SK-N-SH (cell line): ENCODE measurements around the gene PLEKHA8. TPM values are rescaled to one million over a fixed set of nuclear protein-coding genes. Genes with fewer than 3 reads are reported as not detected.

Experiments
- CTCF ChIA-PET: fragments of 300-600, 350-600 bp; formaldehyde crosslinking; extraction: SDS; loops from one replicate; lab custom pipeline; 2021; lab: Yijun Ruan, JAX
- POLR2A ChIA-PET: fragments of 350-600 bp; sonication (Branson Sonifier 250); formaldehyde crosslinking; extraction: SDS; loops from one replicate; lab custom pipeline; 2020; ENCODE audit warnings: antibody characterized with exemption, inconsistent platforms; lab: Yijun Ruan, JAX
- DNase-seq: peaks from one replicate; pipeline ENCODE4 v3.0.0; 2012
- H2AFZ ChIP-seq: fragments of 200-600 bp; sonication (generic); 2 replicates; pipeline ENCODE4 v1.8.1; 2016; ENCODE audit warnings: antibody characterized with exemption, mild to moderate bottlenecking, low read depth
- H3F3A ChIP-seq: fragments of 200-600 bp; sonication (generic); replicated peaks from 2 replicates; pipeline ENCODE3; 2016; ENCODE audit warnings: antibody characterized with exemption, mild to moderate bottlenecking; ENCODE audit not compliant: insufficient read depth
- H3K27ac ChIP-seq, 2 experiments: fragments of 200-500 bp in 1 of 2; fragments of 200-600 bp in 1 of 2; sonication (Bioruptor generic) in 1 of 2; sonication (generic), shearing (Covaris generic) in 1 of 2; 2 replicates each; pipeline versions ENCODE4 v1.5.1 to v1.6.1; 2014 to 2016; ENCODE audit warnings: low read depth in 2 of 2, inconsistent platforms in 1 of 2, low read length in 1 of 2, mild to moderate bottlenecking in 1 of 2, mixed read lengths in 1 of 2
- H3K27me3 ChIP-seq: fragments of 200-600 bp; sonication (generic), shearing (Covaris generic); 2 replicates; pipeline ENCODE4 v1.6.1; 2016; ENCODE audit warnings: mixed run types; ENCODE audit not compliant: insufficient read depth
- H3K36me3 ChIP-seq, 2 experiments: fragments of 200-500 bp in 1 of 2; fragments of 200-600 bp in 1 of 2; sonication (Bioruptor generic) in 1 of 2; sonication (generic) in 1 of 2; replicated peaks in 1 of 2; 2 replicates each; pipeline versions ENCODE3 to v1.5.1; 2014 to 2016; ENCODE audit warnings: low read length in 1 of 2, mild to moderate bottlenecking in 1 of 2; ENCODE audit not compliant: insufficient read depth in 2 of 2, control insufficient read depth in 1 of 2
- H3K4me1 ChIP-seq, 2 experiments: fragments of 200-500 bp in 1 of 2; fragments of 200-600 bp in 1 of 2; sonication (Bioruptor generic) in 1 of 2; sonication (generic), shearing (Covaris generic) in 1 of 2; 2 replicates each; pipeline versions ENCODE4 v1.5.1 to v1.6.1; 2014 to 2016; ENCODE audit warnings: low read depth in 1 of 2, low read length in 1 of 2, mixed run types in 1 of 2; ENCODE audit not compliant: insufficient read depth in 2 of 2, control insufficient read depth in 1 of 2
- H3K4me2 ChIP-seq: fragments of 200-600 bp; sonication (generic), shearing (Covaris generic); 2 replicates; pipeline ENCODE4 v1.6.1; 2017; ENCODE audit warnings: mixed run types
- H3K4me3 ChIP-seq, 2 experiments: fragments of 200-500 bp in 1 of 2; fragments of 200-600 bp in 1 of 2; sonication (Bioruptor generic) in 1 of 2; sonication (generic), shearing (Covaris generic) in 1 of 2; 2 replicates each; pipeline versions ENCODE4 v1.5.1 to v1.8.1; 2014 to 2016; ENCODE audit warnings: low read depth in 2 of 2, inconsistent platforms in 1 of 2, low read length in 1 of 2, mild to moderate bottlenecking in 1 of 2, mixed read lengths in 1 of 2, moderate library complexity in 1 of 2
- H3K79me2 ChIP-seq: fragments of 200-600 bp; sonication (generic); 2 replicates; pipeline ENCODE4 v1.8.1; 2017; ENCODE audit warnings: mild to moderate bottlenecking; ENCODE audit not compliant: insufficient read depth
- H3K9ac ChIP-seq: fragments of 200-600 bp; sonication (generic); 2 replicates; pipeline ENCODE4 v1.6.1; 2017; ENCODE audit warnings: mixed run types
- H3K9me2 ChIP-seq: fragments of 200-600 bp; sonication (generic); 2 replicates; pipeline ENCODE4 v1.6.1; 2017; ENCODE audit warnings: mixed run types
- H3K9me3 ChIP-seq: fragments of 200-600 bp; sonication (generic); 2 replicates; pipeline ENCODE4 v1.6.1; 2017; ENCODE audit warnings: mixed run types, mild to moderate bottlenecking, moderate library complexity
- H4K20me1 ChIP-seq: fragments of 200-600 bp; sonication (generic); 2 replicates; pipeline ENCODE4 v1.6.1; 2017; ENCODE audit warnings: mild to moderate bottlenecking, mixed run types; ENCODE audit not compliant: insufficient read depth
- CTCF ChIP-seq: fragments of 200-600 bp; sonication (generic); IDR thresholded peaks from 2 replicates; pipeline ENCODE4 v1.6.1; 2017; ENCODE audit warnings: antibody characterized with exemption, mild to moderate bottlenecking, moderate library complexity
- ELF1 ChIP-seq: IDR thresholded peaks from 2 replicates; pipeline ENCODE4 v1.4.0; 2012
- EZH2phosphoT487 ChIP-seq: fragments of 200-600 bp; sonication (generic); IDR thresholded peaks from 2 replicates; pipeline ENCODE4 v1.6.1; 2017; ENCODE audit warnings: low read depth, mixed run types, mild to moderate bottlenecking, antibody characterized with exemption, moderate library complexity, borderline replicate concordance
- FOSL2 ChIP-seq: IDR thresholded peaks from 2 replicates; pipeline ENCODE4 v1.4.0; 2012; ENCODE audit warnings: low read depth, mild to moderate bottlenecking, moderate library complexity, borderline replicate concordance
- FOXJ3 ChIP-seq: sonication (generic); formaldehyde crosslinking; IDR thresholded peaks from 2 replicates; pipeline ENCODE4 v1.5.1; 2020; ENCODE audit warnings: mild to moderate bottlenecking, missing genetic modification reagents
- GABPA ChIP-seq: IDR thresholded peaks from 2 replicates; pipeline ENCODE4 v1.4.0; 2012; ENCODE audit warnings: low read depth, mild to moderate bottlenecking
- GATA2 ChIP-seq: sonication (generic); formaldehyde crosslinking; IDR thresholded peaks from 2 replicates; pipeline ENCODE4 v1.5.0; 2020; ENCODE audit warnings: mild to moderate bottlenecking, missing genetic modification reagents
- IRF3 ChIP-seq: fragments of 150-350 bp; IDR thresholded peaks from 2 replicates; pipeline ENCODE4 v1.6.1; 2016; ENCODE audit warnings: mild to moderate bottlenecking, low read depth, low read length
- JUND ChIP-seq: IDR thresholded peaks from 2 replicates; pipeline ENCODE4 v1.4.0; 2012
- MAX ChIP-seq: IDR thresholded peaks from 2 replicates; pipeline ENCODE4 v1.4.0; 2012; ENCODE audit warnings: low read depth
- MXI1 ChIP-seq: IDR thresholded peaks from 2 replicates; pipeline ENCODE4 v1.6.1; 2012; ENCODE audit warnings: mild to moderate bottlenecking, low read depth, low read length, improper control_type of control experiment
- NFIC ChIP-seq: IDR thresholded peaks from 2 replicates; pipeline ENCODE4 v1.4.0; 2012; ENCODE audit warnings: borderline replicate concordance
- NRF1 ChIP-seq: IDR thresholded peaks from 2 replicates; pipeline ENCODE4 v1.6.1; 2012; ENCODE audit warnings: low read depth, mild to moderate bottlenecking, low read length
- RAD21 ChIP-seq: IDR thresholded peaks from 2 replicates; pipeline ENCODE4 v1.6.1; 2012; ENCODE audit warnings: mild to moderate bottlenecking, low read length
- RCOR1 ChIP-seq: fragments of 150-350 bp; IDR thresholded peaks from 2 replicates; pipeline ENCODE4 v1.6.1; 2017; ENCODE audit warnings: antibody characterized with exemption, low read length
- REST ChIP-seq: IDR thresholded peaks from 2 replicates; pipeline ENCODE4 v1.6.1; 2012; ENCODE audit warnings: mild to moderate bottlenecking, low read depth, low read length, moderate library complexity
- RFX5 ChIP-seq: IDR thresholded peaks from 2 replicates; pipeline ENCODE4 v1.6.1; 2012; ENCODE audit warnings: mild to moderate bottlenecking, improper control_type of control experiment, low read length
- SIN3A ChIP-seq: IDR thresholded peaks from 2 replicates; pipeline ENCODE4 v1.6.1; 2012; ENCODE audit warnings: low read depth, mild to moderate bottlenecking, low read length, moderate library complexity, borderline replicate concordance
- SMC3 ChIP-seq: IDR thresholded peaks from 2 replicates; pipeline ENCODE4 v1.6.1; 2012; ENCODE audit warnings: low read depth, low read length, improper control_type of control experiment
- TCF12 ChIP-seq: IDR thresholded peaks from 2 replicates; pipeline ENCODE4 v1.4.0; 2012
- TEAD4 ChIP-seq: IDR thresholded peaks from 2 replicates; pipeline ENCODE4 v1.4.0; 2012; ENCODE audit warnings: mild to moderate bottlenecking, borderline replicate concordance; ENCODE audit not compliant: insufficient read depth
- USF2 ChIP-seq: fragments of 150-350 bp; IDR thresholded peaks from 2 replicates; pipeline ENCODE4 v1.6.1; 2017; ENCODE audit warnings: antibody characterized with exemption, low read length, low read depth, borderline replicate concordance
- YY1 ChIP-seq: IDR thresholded peaks from 2 replicates; pipeline ENCODE4 v1.4.0; 2012; ENCODE audit warnings: low read depth, mild to moderate bottlenecking
- ZBTB33 ChIP-seq: IDR thresholded peaks from 2 replicates; pipeline ENCODE4 v1.4.0; 2012; ENCODE audit warnings: low read depth, borderline replicate concordance
- WGBS: methylation state at CpG from one replicate; pipeline ENCODE4 v1.1.6; 2017; ENCODE audit warnings: low lambda C conversion rate; 5-methylcytosine and 5-hydroxymethylcytosine counted together
- polyA plus RNA-seq, 3 experiments: library from polyadenylated mRNA; depleted of rRNA; stranded (reverse); fragments of >200 nt; gene quantifications; 2 replicates each; pipeline ENCODE4 v1.2.3, GENCODE V29; 2012

Gene PLEKHA8
- polyA plus RNA-seq, 1 of the 3 experiments (the other 2 are of a cell fraction): 4.9 TPM

- TF ChIP-seq REST (no peak), MXI1 (no peak), NFIC (no peak), NRF1 (no peak), JUND (no peak), RFX5 (no peak)
Measured at GRCh38 chr7:30159163-30159562, 131.0 kb downstream of the PLEKHA8 start (continued).

GRCh38 chr7:30159698-30160143 is 131.5 kb downstream of the PLEKHA8 start:
- Histone ChIP-seq H3K27ac (no peak overlapping the region), H3K9me2 (no peaks in the 10 kb centered on the region), H3K4me3 (no peak overlapping the region), H3K79me2 (no peaks in the 10 kb centered on the region), H3K4me2 (no peak overlapping the region), H3F3A (peaks cover 9% of the 10 kb centered on the region), H2AFZ (no peak overlapping the region), H3K4me1 (peaks cover 7 to 11% of the 10 kb centered on the region in 2 experiments), H3K9me3 (no peaks in the 10 kb centered on the region), H3K27me3 (no peaks in the 10 kb centered on the region), H4K20me1 (no peaks in the 10 kb centered on the region), H3K36me3 (peaks cover 0 to 4% of the 10 kb centered on the region in 2 experiments), H3K9ac (no peak overlapping the region)
- ChIA-PET CTCF (interaction anchor here (0.8 to 2.7 kb wide), 9 partner anchors 9 to 405 kb away, joined by 3 to 17 read pairs (median 4); no protein-coding TSS in a partner anchor), POLR2A (no interaction called here)
- DNase-seq: peak; percentile 52
- WGBS: 57% methylated on average over 6 of the region's 6 CpGs
- TF ChIP-seq USF2 (no peak), YY1 (no peak), ZBTB33 (no peak), RFX5 (no peak), TCF12 (no peak), EZH2phosphoT487 (no peak), SMC3 (peak; percentile 54), ELF1 (no peak), NFIC (no peak), TEAD4 (no peak), SIN3A (no peak), IRF3 (no peak), MAX (no peak), CTCF (peak; percentile 59), FOXJ3 (CRISPR knock-in tag) (no peak), FOSL2 (no peak), RCOR1 (no peak), GATA2 (CRISPR knock-in tag) (no peak), GABPA (no peak), RAD21 (peak; percentile 57), JUND (no peak)
